ENCODE data around the gene LTK. TPM values are rescaled to one million over a fixed set of nuclear protein-coding genes. Genes with fewer than 3 reads are reported as not detected.

Gene LTK
- total and polyA plus RNA-seq, 2 donors (not counting 1 experiment from before 2014, with no cell fraction given) = 4.4 to 9.7 TPM

GRCh38 chr15:41523097-41523496 lies 9.5 kb upstream of the LTK start:
- H3K36me3 ChIP-seq (replicated peaks in 1 of 2; ENCODE audit: control extremely low read depth in 1 of 2, control insufficient read depth in 1 of 2, extremely low read depth in 1 of 2, insufficient read depth in 2 of 2, low read length in 1 of 2) = peaks cover 4 to 24% of the 10 kb centered on the region in 2 experiments
- H3K27me3 ChIP-seq (replicated peaks in 1 of 4; ENCODE audit: control extremely low read depth in 1 of 4, control insufficient read depth in 3 of 4, insufficient read depth in 4 of 4, low read length in 3 of 4) = no peaks in the 10 kb centered on the region
- H3K27ac Mint-ChIP-seq = no peak overlapping the region
- no peaks in the 10 kb centered on the region for H3K27me3 Mint-ChIP-seq
- no peak overlapping the region for H3K27ac ChIP-seq (ENCODE audit: low read length in 2 of 2)
- no peaks in the 10 kb centered on the region for H3K79me2 ChIP-seq (ENCODE audit: control insufficient read depth, insufficient read depth, low read length)
- POLR2A ChIA-PET = no interaction called here
- ATAC-seq (ENCODE audit: low read depth) = no peak
- H3K9me3 ChIP-seq (ENCODE audit: control extremely low read depth in 1 of 3, control insufficient read depth in 2 of 3, insufficient read depth in 1 of 3, low read length in 2 of 3) = no peaks in the 10 kb centered on the region
- TF ChIP-seq EZH2 (IDR thresholded peaks at IDR 0.05; ENCODE audit: borderline replicate concordance, insufficient read depth, low read depth, low read length, poor library complexity, severe bottlenecking) = no peak
- TF ChIP-seq, protein P1, sequence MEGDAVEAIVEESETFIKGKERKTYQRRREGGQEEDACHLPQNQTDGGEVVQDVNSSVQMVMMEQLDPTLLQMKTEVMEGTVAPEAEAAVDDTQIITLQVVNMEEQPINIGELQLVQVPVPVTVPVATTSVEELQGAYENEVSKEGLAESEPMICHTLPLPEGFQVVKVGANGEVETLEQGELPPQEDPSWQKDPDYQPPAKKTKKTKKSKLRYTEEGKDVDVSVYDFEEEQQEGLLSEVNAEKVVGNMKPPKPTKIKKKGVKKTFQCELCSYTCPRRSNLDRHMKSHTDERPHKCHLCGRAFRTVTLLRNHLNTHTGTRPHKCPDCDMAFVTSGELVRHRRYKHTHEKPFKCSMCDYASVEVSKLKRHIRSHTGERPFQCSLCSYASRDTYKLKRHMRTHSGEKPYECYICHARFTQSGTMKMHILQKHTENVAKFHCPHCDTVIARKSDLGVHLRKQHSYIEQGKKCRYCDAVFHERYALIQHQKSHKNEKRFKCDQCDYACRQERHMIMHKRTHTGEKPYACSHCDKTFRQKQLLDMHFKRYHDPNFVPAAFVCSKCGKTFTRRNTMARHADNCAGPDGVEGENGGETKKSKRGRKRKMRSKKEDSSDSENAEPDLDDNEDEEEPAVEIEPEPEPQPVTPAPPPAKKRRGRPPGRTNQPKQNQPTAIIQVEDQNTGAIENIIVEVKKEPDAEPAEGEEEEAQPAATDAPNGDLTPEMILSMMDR (IDR thresholded peaks at IDR 0.05) = no peak
- intact Hi-C loops (cut with micrococcal nuclease) = no loop called here
- 98% methylated on average over 5 of the region's 5 CpGs for WGBS (ENCODE audit: insufficient coverage)
- H3K4me3 ChIP-seq (ENCODE audit: control extremely low read depth in 1 of 5, extremely low read depth in 1 of 5, insufficient read depth in 1 of 5, low read depth in 2 of 5, low read length in 4 of 5) = no peak overlapping the region
- no peak overlapping the region for H2AFZ ChIP-seq (ENCODE audit: insufficient read depth, low read depth, low read length, poor library complexity, severe bottlenecking)
- no peaks in the 10 kb centered on the region for H4K20me1 ChIP-seq (ENCODE audit: control insufficient read depth, insufficient read depth, low read length, poor library complexity, severe bottlenecking)
- H3K4me1 ChIP-seq (ENCODE audit: control insufficient read depth in 2 of 2, insufficient read depth in 2 of 2, low read length in 2 of 2) = no peaks in the 10 kb centered on the region
- no peaks in the 10 kb centered on the region for H3K4me1 Mint-ChIP-seq
- DNase-seq = no peak
- no peaks in the 10 kb centered on the region for H3K9me3 Mint-ChIP-seq (ENCODE audit: insufficient read depth)
- no peak overlapping the region for H3K4me3 Mint-ChIP-seq
- H3K9ac ChIP-seq (ENCODE audit: low read length) = no peak overlapping the region
- no peak overlapping the region for H3K4me2 ChIP-seq (replicated peaks; ENCODE audit: low read depth, low read length, poor library complexity, severe bottlenecking)
- CTCF ChIA-PET = no interaction called here

DNA sequence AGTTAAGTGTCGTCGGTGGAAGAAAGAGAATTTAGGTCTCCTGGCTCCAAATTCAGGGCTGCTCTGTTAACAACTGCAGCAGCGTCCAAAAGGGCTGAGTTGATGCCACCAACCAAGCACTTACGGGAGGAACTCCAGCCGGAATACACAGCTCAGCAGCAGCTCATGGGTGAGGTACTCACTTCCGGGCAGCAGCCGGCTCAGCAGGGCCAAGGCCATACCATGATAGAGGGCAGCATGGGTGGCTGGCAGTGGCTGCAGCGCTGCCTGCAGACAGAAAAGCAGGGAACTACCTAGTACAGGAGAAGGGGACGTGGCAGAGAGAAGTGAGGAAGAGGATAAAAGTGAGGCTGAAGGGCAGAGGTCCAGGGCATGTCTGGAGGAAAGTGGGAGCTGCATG lies 8.0 kb upstream of the LTK start:
- intact Hi-C loops (cut with micrococcal nuclease) = no loop called here
- H3K4me3 ChIP-seq (ENCODE audit: control extremely low read depth in 1 of 5, extremely low read depth in 1 of 5, insufficient read depth in 1 of 5, low read depth in 2 of 5, low read length in 4 of 5) = no peak overlapping the region
- H4K20me1 ChIP-seq (ENCODE audit: control insufficient read depth, insufficient read depth, low read length, poor library complexity, severe bottlenecking) = no peaks in the 10 kb centered on the region
- H3K27me3 ChIP-seq (replicated peaks in 1 of 4; ENCODE audit: control extremely low read depth in 1 of 4, control insufficient read depth in 3 of 4, insufficient read depth in 4 of 4, low read length in 3 of 4) = no peaks in the 10 kb centered on the region
- H3K27me3 Mint-ChIP-seq = no peaks in the 10 kb centered on the region
- H3K27ac ChIP-seq (ENCODE audit: low read length in 2 of 2) = no peak overlapping the region
- H2AFZ ChIP-seq (ENCODE audit: insufficient read depth, low read depth, low read length, poor library complexity, severe bottlenecking) = no peak overlapping the region
- no peak overlapping the region for H3K9ac ChIP-seq (ENCODE audit: low read length)
- ChIA-PET POLR2A (no interaction called here), CTCF (no interaction called here)
- no peak overlapping the region for H3K4me3 Mint-ChIP-seq
- no peak overlapping the region for H3K4me2 ChIP-seq (replicated peaks; ENCODE audit: low read depth, low read length, poor library complexity, severe bottlenecking)
- no peak overlapping the region for H3K27ac Mint-ChIP-seq
- no peak for DNase-seq
- H3K4me1 ChIP-seq (ENCODE audit: control insufficient read depth in 2 of 2, insufficient read depth in 2 of 2, low read length in 2 of 2) = no peaks in the 10 kb centered on the region
- 98% methylated on average over 9 of the region's 9 CpGs for whole genome bisulfite sequencing (ENCODE audit: insufficient coverage)
- H3K4me1 Mint-ChIP-seq = no peaks in the 10 kb centered on the region
- no peaks in the 10 kb centered on the region for H3K79me2 ChIP-seq (ENCODE audit: control insufficient read depth, insufficient read depth, low read length)
- no peak for TF ChIP-seq EZH2 (IDR thresholded peaks at IDR 0.05; ENCODE audit: borderline replicate concordance, insufficient read depth, low read depth, low read length, poor library complexity, severe bottlenecking)
- TF ChIP-seq, protein P1 (IDR thresholded peaks at IDR 0.05) = no peak
- H3K9me3 Mint-ChIP-seq (ENCODE audit: insufficient read depth) = no peaks in the 10 kb centered on the region
- no peaks in the 10 kb centered on the region for H3K9me3 ChIP-seq (ENCODE audit: control extremely low read depth in 1 of 3, control insufficient read depth in 2 of 3, insufficient read depth in 1 of 3, low read length in 2 of 3)
- peaks cover 0 to 13% of the 10 kb centered on the region in 2 experiments for H3K36me3 ChIP-seq (replicated peaks in 1 of 2; ENCODE audit: control extremely low read depth in 1 of 2, control insufficient read depth in 1 of 2, extremely low read depth in 1 of 2, insufficient read depth in 2 of 2, low read length in 1 of 2)
- ATAC-seq (ENCODE audit: low read depth) = no peak

Measured in B cell (primary cell).